Measurements from ENCODE around the gene CERCAM.
A peak's percentile ranks its signal among the peaks of the same experiment; 100 is the strongest.
"Not testable (repeated sequence)": the region's sequence is repeated elsewhere in the genome, so short reads cannot be mapped to it uniquely, and the experiment has no call there.

The CERCAM gene

GRCh38 chr9:128442150-128442549 lies 21.5 kb downstream of the CERCAM start:
- no peak overlapping the region for H3K27ac ChIP-seq
- no peak overlapping the region for H3K4me3 ChIP-seq

GRCh38 chr9:128446505-128446904 lies 25.8 kb downstream of the CERCAM start:
- H3K4me3 ChIP-seq, H3K27ac ChIP-seq: not testable (repeated sequence)

- no peak overlapping the region for H3K27ac ChIP-seq
- no peak overlapping the region for H3K4me3 ChIP-seq
Observed at GRCh38 chr9:128448746-128449145, 28.1 kb downstream of the CERCAM start.

GRCh38 chr9:128454991-128455390 lies 34.3 kb downstream of the CERCAM start:
- Histone ChIP-seq H3K27ac (peak overlapping the region in 2 of 21 experiments; percentile 73 to 86), H3K4me3 (peak overlapping the region in 1 of 7 experiments; percentile 77)

GRCh38 chr9:128455849-128456612 lies 35.4 kb downstream of the CERCAM start, which contains the start of gene ODF2:
Gene ODF2, plus strand, starts transcription at chr9:128456006. Its CDS starts 86 bp downstream, at chr9:128456092.
- Histone ChIP-seq H3K4me3 (peak within 1 kb of the TSS; percentile 69 to 100 (median 85)), H3K27ac (peak within 1 kb of the TSS; percentile 36 to 97 (median 88))

GRCh38 chr9:128456613-128457061 lies 36.0 kb downstream of the CERCAM start:
- Histone ChIP-seq H3K27ac (peak overlapping the region in 20 of 21 experiments; percentile 60 to 97 (median 88)), H3K4me3 (peak overlapping the region; percentile 69 to 100 (median 85))

- Histone ChIP-seq H3K4me3 (peak overlapping the region; percentile 69 to 100 (median 85)), H3K27ac (peak overlapping the region in 6 of 21 experiments; percentile 44 to 97 (median 88))
Observed at GRCh38 chr9:128457207-128457606, 36.5 kb downstream of the CERCAM start.

- no peak overlapping the region for H3K27ac ChIP-seq
- H3K4me3 ChIP-seq: no peak overlapping the region
Observed at GRCh38 chr9:128459011-128459410, 38.4 kb downstream of the CERCAM start.

- Histone ChIP-seq H3K27ac (no peak overlapping the region), H3K4me3 (no peak overlapping the region)
Observed at GRCh38 chr9:128469070-128469469, 48.4 kb downstream of the CERCAM start.

- no peak overlapping the region for H3K27ac ChIP-seq
- no peak overlapping the region for H3K4me3 ChIP-seq
Observed at GRCh38 chr9:128470560-128470959, 49.9 kb downstream of the CERCAM start.

- Histone ChIP-seq H3K4me3 (no peak overlapping the region), H3K27ac (no peak overlapping the region)
Observed at GRCh38 chr9:128473104-128473503, 52.4 kb downstream of the CERCAM start.

GRCh38 chr9:128475867-128476266 lies 55.2 kb downstream of the CERCAM start:
- Histone ChIP-seq H3K27ac (no peak overlapping the region), H3K4me3 (no peak overlapping the region)

- H3K27ac ChIP-seq: no peak overlapping the region
- H3K4me3 ChIP-seq: no peak overlapping the region
Observed at GRCh38 chr9:128479262-128479661, 58.6 kb downstream of the CERCAM start.

- Histone ChIP-seq H3K4me3 (no peak overlapping the region), H3K27ac (no peak overlapping the region)
Observed at GRCh38 chr9:128481561-128481960, 60.9 kb downstream of the CERCAM start.

GRCh38 chr9:128482186-128482585 lies 61.5 kb downstream of the CERCAM start:
- Histone ChIP-seq H3K27ac (no peak overlapping the region), H3K4me3 (no peak overlapping the region)

GRCh38 chr9:128484686-128485413 lies 64.2 kb downstream of the CERCAM start:
- no peak overlapping the region for H3K27ac ChIP-seq
- H3K4me3 ChIP-seq: no peak overlapping the region

- Histone ChIP-seq H3K4me3 (no peak overlapping the region), H3K27ac (no peak overlapping the region)
Observed at GRCh38 chr9:128485414-128485855, 64.8 kb downstream of the CERCAM start.

GRCh38 chr9:128486201-128486600 lies 65.5 kb downstream of the CERCAM start:
- H3K27ac ChIP-seq: no peak overlapping the region
- no peak overlapping the region for H3K4me3 ChIP-seq
